HEK293T (cell line): Measurements from ENCODE around the gene DIPK1C.

Experiments
- BHLHE40 ChIP-seq: fragments of 450-650 bp; IDR thresholded peaks from 2 replicates; pipeline ENCODE4 v1.6.1; 2016; ENCODE audit warnings: mild to moderate bottlenecking, moderate library complexity, borderline replicate concordance
- CTBP1 ChIP-seq: fragments of 450-650 bp; IDR thresholded peaks from 2 replicates; pipeline ENCODE4 v1.6.1; 2016; ENCODE audit warnings: borderline replicate concordance
- ELF4 ChIP-seq: fragments of 450-650 bp; IDR thresholded peaks from 2 replicates; pipeline ENCODE4 v1.6.1; 2017; ENCODE audit warnings: antibody characterized with exemption
- FOXK2 ChIP-seq: fragments of 450-650 bp; IDR thresholded peaks from 2 replicates; pipeline ENCODE4 v1.6.1; 2016; ENCODE audit warnings: mild to moderate bottlenecking
- HDGF ChIP-seq: fragments of 450-650 bp; IDR thresholded peaks from 2 replicates; pipeline ENCODE4 v1.6.1; 2017; ENCODE audit warnings: antibody characterized with exemption, borderline replicate concordance
- SP1 ChIP-seq: fragments of 450-650 bp; IDR thresholded peaks from 2 replicates; pipeline ENCODE4 v1.6.1; 2017

GRCh38 chr18:74410441-74410992 lies 46.6 kb downstream of the DIPK1C start:
- no peak for TF ChIP-seq HDGF
- no peak for TF ChIP-seq CTBP1
- no peak for TF ChIP-seq SP1
- no peak for TF ChIP-seq BHLHE40
- no peak for TF ChIP-seq FOXK2
- no peak for TF ChIP-seq ELF4
